GM20431 (cell line): ENCODE measurements around the gene RERE.

Source experiments
- in situ Hi-C: fragments of 300-500 bp; cut with MseI, MboI; formaldehyde crosslinking; loops from one replicate; pipeline ENCODE4 v1.15.0; 2020; ENCODE audit warnings: low sequenced_read_pairs; ENCODE audit not compliant: unreplicated experiment

Gene RERE

DNA sequence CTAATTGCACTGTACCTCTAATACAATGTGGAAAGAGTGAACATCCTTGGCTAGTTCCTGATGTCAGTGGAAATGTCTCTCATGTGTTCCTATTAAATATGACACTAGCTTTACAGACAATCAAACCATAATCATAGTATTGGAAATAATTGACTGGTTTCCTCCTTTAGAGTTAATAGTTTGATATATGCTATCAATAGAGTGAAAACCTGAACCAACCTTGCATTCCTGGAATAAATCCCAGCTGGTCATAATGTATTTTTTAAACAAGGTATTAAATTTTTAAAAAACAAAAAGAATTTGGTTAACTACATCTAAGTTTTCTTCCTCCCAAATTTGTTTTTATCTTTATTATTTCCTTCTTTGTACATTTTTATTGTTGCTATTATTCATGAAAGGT lies 273.5 kb downstream of the RERE start:
- in situ Hi-C loops, result no loop called here

DNA sequence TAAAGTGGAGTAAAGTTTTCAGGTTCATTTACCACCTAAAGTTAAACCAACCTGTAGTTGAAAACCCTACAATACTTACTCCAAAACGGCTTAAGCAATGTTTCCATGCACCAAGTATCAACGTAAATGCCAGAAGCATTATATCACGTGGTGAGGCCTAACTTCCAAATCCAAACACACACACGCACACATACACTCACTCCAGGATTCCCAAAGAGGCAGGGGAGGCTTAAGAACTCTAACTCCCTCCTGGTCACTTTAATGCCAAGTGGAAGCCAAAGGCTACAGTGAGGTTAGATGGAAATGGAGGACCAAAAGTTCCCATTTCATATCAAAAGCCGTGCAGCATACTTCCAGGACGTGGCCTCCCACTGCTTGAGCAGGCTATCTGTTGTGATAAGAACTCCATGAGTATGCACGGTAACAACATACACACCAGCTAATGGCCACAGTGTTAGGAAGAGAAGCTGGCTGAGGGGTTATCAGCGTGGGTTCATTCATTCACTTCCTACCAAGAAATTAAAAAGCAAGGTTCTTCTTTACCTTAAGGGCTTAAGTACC lies 275.4 kb downstream of the RERE start:
- in situ Hi-C loops, result no loop called here

GRCh38 chr1:8540971-8541370 lies 276.5 kb downstream of the RERE start:
- in situ Hi-C loops, result no loop called here

GRCh38 chr1:8540261-8540941 lies 277.0 kb downstream of the RERE start:
- in situ Hi-C loops, result no loop called here

DNA sequence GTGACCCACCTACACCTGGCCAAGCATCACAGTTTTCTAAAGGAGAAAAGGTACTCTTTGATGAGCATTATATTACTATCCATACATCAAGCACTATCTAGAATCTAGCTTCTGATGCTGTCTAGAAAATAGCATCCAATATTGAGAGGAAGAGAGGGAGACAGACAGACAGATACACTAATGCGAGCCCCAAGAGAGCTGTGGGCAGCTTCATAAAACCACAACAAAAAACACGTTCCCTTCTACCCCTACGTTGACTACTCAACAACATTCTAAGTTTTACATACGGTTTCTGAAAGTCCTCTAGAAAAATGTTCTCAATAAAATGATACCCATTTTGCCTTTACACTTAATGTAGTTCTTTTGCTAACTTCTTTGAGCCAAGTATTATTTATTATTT lies 277.8 kb downstream of the RERE start:
- in situ Hi-C loops, result no loop called here

DNA sequence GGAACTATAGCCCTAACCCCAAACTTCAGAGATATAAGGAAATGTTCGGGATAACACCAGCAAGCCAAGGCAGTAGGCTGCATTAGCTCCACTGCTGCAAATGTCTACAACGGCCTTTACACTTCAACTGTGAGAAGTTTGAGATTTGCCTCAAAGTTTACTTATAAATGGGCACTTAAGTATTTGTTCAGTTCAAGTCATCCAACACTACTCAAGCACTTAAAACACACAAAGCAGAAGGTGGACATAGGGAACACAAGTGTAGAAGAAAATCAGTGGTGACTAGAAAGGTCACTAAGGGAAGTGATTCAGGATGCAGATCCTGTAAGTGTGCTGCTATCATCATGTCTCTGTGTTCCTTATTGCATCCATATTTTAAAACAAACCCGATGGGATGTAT lies 278.9 kb downstream of the RERE start:
- in situ Hi-C loops, result no loop called here

- in situ Hi-C loops, result no loop called here
Observed at GRCh38 chr1:8537991-8538390, 279.4 kb downstream of the RERE start.

DNA sequence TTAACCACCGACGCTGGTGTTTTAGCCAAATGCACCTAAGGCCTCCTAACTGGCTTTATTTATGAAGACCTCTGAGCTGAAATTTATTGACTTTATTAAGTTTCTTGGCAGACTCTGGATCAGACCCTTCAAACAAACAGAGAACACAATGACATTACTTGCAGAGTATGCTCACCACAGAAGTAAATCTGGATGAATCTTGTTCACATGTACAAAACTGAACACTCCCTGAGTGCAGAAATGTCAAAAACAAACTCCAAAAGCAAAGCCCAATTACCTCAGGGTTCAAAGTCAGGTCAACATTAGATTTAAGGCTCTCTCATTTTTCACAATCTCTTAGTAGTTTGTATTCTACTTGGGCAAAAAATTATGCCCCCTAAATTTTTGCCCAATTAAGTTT lies 280.9 kb downstream of the RERE start:
- in situ Hi-C loops, result no loop called here

DNA sequence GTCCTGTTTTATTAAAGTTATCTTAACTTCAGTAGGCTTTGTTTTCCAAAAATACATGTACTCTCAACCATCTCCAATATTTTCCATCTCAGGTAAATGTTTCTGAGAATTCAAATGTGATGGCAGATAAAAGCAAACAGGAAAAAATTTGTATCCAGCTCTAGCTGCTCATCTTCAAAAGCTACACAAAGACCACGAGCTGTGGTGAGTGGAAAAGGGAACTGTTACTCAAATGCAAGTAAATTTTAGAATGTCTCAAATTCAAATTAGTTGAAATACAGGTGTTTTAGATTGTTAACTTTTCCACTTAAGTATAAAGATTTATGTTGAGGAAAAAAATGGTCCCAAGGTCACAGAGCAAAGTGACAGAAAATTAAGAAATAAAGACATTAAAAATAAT lies 283.5 kb downstream of the RERE start:
- in situ Hi-C loops, result no loop called here

- in situ Hi-C loops, result no loop called here
Observed at GRCh38 chr1:8533124-8533523, 284.3 kb downstream of the RERE start.

DNA sequence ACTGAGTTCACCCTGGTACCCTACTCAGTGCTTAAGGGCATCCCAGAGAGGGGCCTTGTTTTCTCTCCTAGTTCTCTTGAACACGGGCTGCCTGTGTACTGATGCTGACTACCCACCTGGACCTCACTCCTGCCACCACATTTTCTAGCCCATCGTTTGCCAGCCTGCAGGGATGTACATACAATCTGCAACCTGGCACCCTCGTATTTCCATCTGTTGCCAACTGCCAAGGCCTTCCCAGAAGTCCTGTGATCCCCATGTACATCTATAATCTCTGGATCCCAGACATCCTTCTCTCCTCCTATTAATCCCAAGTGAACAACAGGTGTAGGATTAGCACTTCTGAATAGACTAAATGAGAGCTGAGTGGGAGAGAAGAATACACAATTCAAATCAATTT lies 287.5 kb downstream of the RERE start:
- in situ Hi-C loops, result no loop called here

DNA sequence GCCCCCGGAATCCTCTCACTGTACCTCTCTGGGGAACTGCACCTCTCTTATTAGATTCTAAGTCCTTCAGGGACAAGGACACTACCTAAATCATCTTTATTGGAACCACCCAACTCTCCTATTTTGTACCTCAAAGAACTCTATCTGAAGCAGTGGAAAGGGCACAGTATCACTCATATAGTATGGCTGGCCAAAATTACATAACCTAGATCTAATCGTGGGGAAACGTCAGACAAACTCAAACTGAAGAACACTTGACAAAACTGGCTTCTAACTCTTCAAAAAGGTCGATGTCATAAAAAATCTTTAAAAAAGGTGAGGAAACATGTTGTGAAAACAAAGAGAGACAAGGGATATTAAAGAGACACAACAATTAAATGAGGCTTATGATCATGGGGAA lies 289.5 kb downstream of the RERE start:
- in situ Hi-C loops, result no loop called here

GRCh38 chr1:8525558-8526275 lies 291.7 kb downstream of the RERE start:
- in situ Hi-C loops, result no loop called here

- in situ Hi-C loops, result no loop called here
Observed at GRCh38 chr1:8525216-8525557, 292.3 kb downstream of the RERE start.

GRCh38 chr1:8524627-8525157 lies 292.7 kb downstream of the RERE start:
- in situ Hi-C loops, result no loop called here

DNA sequence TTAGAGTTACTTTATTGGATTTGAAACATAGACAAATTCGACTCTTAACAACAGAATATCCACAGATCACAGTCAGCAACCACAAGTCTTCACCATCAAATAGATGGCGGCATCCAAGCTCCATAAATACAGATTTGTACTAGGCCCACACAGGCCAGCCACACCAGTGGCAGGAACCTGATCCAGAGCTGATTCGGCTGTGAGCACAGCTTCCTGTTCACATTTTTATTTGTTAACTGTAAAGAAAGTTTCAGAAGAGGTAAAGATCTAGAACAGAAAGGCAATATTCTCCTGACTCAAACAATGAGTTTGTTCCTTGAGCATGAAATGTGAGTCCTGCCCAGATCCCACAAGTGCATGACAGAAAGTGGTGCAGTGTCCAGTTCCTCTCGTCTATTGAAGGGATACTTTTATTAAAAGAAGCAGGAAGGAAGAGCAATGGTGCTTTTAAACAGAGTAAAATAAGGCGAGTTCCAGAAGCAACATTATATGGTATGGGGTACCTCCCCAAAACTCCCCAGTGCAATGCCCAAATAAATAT lies 293.7 kb downstream of the RERE start:
- in situ Hi-C loops, result no loop called here

- in situ Hi-C loops, result no loop called here
Observed at GRCh38 chr1:8520483-8520966, 296.9 kb downstream of the RERE start.

DNA sequence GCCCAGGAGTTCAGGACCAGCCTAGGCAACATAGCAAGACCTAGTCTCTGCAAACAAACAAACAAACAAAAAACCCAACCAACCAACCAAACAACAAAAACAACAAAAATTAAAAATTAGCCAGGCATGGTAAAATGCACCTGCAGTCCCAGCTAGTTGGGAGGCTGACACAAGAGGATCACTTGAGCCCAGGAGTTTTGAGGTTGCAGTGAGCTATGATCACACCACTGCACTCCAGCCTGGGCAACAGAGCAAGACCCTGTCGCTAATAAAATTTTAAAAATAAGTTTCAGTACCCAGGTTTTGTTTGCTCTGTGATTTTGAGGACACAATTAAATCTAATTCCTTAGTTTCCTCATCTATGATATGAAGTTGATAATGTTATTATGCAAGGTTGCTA lies 298.3 kb downstream of the RERE start:
- in situ Hi-C loops, result no loop called here

GRCh38 chr1:8518490-8518801 lies 299.0 kb downstream of the RERE start:
- in situ Hi-C loops, result no loop called here

DNA sequence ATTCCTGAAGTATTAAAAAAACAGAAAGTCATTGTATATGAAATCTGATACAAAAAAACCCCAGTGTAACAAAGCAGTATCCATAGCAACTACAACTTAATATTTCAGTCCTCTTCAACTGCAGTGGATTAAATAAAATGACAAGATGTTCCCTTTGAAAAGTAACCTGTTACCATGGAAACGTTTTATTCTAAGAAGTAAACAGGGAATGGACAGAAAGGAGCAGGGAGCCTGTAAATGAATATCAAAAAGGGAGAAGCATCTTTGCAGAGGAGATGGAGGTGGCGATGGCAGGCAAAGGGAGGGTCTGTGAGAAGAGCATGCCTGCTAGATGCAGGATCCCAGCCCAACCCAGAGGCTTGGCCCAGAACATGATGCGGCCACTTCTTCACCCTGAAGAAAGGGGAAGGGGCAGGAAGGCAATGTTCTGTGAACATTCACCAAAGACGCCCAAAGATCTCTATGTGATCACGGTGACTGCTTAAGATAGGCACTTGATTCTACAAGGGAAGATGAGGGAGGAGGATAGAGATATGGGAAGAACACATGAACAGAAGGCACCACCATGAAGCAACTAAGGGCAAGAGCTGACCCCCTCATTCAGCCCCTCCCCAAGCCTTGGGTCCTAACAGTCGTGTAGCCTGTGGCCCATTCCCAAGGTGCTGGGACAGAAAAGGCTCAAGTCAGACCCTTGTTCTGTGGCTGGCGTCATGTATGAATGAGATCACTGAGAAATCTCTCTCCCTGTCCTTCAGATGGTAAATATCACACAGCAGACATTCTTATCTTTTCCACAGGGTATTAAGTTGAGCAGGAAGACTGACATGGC lies 299.6 kb downstream of the RERE start:
- in situ Hi-C loops, result no loop called here
